K562 (cell line): ENCODE measurements around the gene TERB2. TPM values are rescaled to one million over a fixed set of nuclear protein-coding genes. Genes with fewer than 3 reads are reported as not detected.

ENCODE experiments used
- ARID2 ChIP-seq: fragments of 450-650 bp; IDR thresholded peaks from 2 replicates; pipeline ENCODE4 v1.6.1; 2017; ENCODE audit warnings: antibody characterized with exemption, mild to moderate bottlenecking
- CHD4 ChIP-seq: fragments of 200-600 bp; sonication (generic); IDR thresholded peaks from 3 replicates; pipeline ENCODE4 v1.6.1; 2012; ENCODE audit warnings: low read depth, mild to moderate bottlenecking, mixed read lengths, low read length, inconsistent platforms; ENCODE audit not compliant: insufficient read depth, insufficient replicate concordance, poor library complexity, severe bottlenecking
- ETV6 ChIP-seq, 3 experiments: fragments of 150-350 bp in 1 of 3; sonication (generic) in 1 of 3; formaldehyde crosslinking in 1 of 3; IDR thresholded peaks; 2 replicates each; pipeline versions ENCODE4 v1.6.1 to v1.8.0; 2014 to 2022; ENCODE audit warnings: borderline replicate concordance in 2 of 3, low read depth in 2 of 3, antibody characterized with exemption in 1 of 3, low read length in 1 of 3, mild to moderate bottlenecking in 1 of 3, missing genetic modification reagents in 1 of 3
- FOSL1 ChIP-seq: fragments of 200-800 bp; sonication (Bioruptor generic); conservative IDR thresholded peaks from 2 replicates; pipeline ENCODE4 v1.6.1; 2016; ENCODE audit warnings: missing genetic modification characterization, missing compliant biosample characterization
- FOXK1 ChIP-seq: sonication (generic); formaldehyde crosslinking; IDR thresholded peaks from 2 replicates; pipeline ENCODE4 v1.8.0; 2022; ENCODE audit warnings: missing genetic modification reagents, mild to moderate bottlenecking, borderline replicate concordance
- KHSRP ChIP-seq: fragments of 450-650 bp; IDR thresholded peaks from 2 replicates; pipeline ENCODE4 v1.6.1; 2017
- MAFF ChIP-seq: IDR thresholded peaks from 2 replicates; pipeline ENCODE4 v1.6.1; 2012; ENCODE audit warnings: low read length, improper control_type of control experiment
- NR2C2 ChIP-seq, 2 experiments: fragments of 200-800 bp in 1 of 2; sonication (Bioruptor generic) in 1 of 2; sonication (generic) in 1 of 2; formaldehyde crosslinking in 1 of 2; IDR thresholded peaks; 2 replicates each; pipeline versions ENCODE4 v1.6.1 to v1.8.0; 2016 to 2022; ENCODE audit warnings: mild to moderate bottlenecking in 1 of 2, missing compliant biosample characterization in 1 of 2, missing genetic modification characterization in 1 of 2, missing genetic modification reagents in 1 of 2
- RBFOX2 ChIP-seq: fragments of 200-400 bp; formaldehyde crosslinking; IDR thresholded peaks from 2 replicates; pipeline ENCODE4 v1.6.1; 2017; ENCODE audit warnings: low read depth, mild to moderate bottlenecking, low read length, moderate library complexity
- TEAD4 ChIP-seq, 2 experiments: sonication (generic) in 1 of 2; formaldehyde crosslinking in 1 of 2; IDR thresholded peaks; 2 replicates each; pipeline versions ENCODE4 v1.6.1 to v1.8.0; 2012 to 2022; ENCODE audit warnings: borderline replicate concordance in 1 of 2, inconsistent platforms in 1 of 2, low read length in 1 of 2, mild to moderate bottlenecking in 1 of 2, missing genetic modification reagents in 1 of 2
- ZBTB26 ChIP-seq: fragments of 450-650 bp; formaldehyde crosslinking; IDR thresholded peaks from 2 replicates; pipeline ENCODE4 v1.4.0; 2022; ENCODE audit warnings: missing genetic modification characterization
- ZNF584 ChIP-seq: fragments of 200-800 bp; sonication (Bioruptor generic); IDR thresholded peaks from 2 replicates; pipeline ENCODE4 v1.6.1; 2016; ENCODE audit warnings: low read depth, mild to moderate bottlenecking, missing genetic modification characterization, missing compliant biosample characterization
- ZNF76 ChIP-seq: fragments of 250-450 bp; sonication (Bioruptor Pico); IDR thresholded peaks from 2 replicates; pipeline ENCODE4 v1.4.0; 2020; ENCODE audit warnings: mild to moderate bottlenecking, moderate library complexity, borderline replicate concordance
- polyA plus RNA-seq, 8 experiments: library from polyadenylated mRNA; depleted of rRNA in 4 of 8; stranded (reverse) in 5 of 8; unstranded in 3 of 8; fragments of >200 nt; fragmentation: Nextera tagmentation in 2 of 8; fragmentation: Illumina TruSeq in 1 of 8; extraction: Ambion mirVana in 2 of 8; extraction: Trizol in 1 of 8; gene quantifications; 2 replicates each; pipeline versions ENCODE4 v1.2.1 to v1.2.3, GENCODE V29; 2011 to 2014; ENCODE audit warnings: inconsistent platforms in 1 of 8, missing spikeins in 1 of 8
- total RNA-seq, 7 experiments: library from RNA; depleted of rRNA in 6 of 7; stranded (reverse); fragments of >200 nt in 6 of 7; fragmentation: Illumina TruSeq in 2 of 7; extraction: Trizol in 2 of 7; gene quantifications; 2 replicates each; pipeline versions ENCODE4 v1.2.1 to v1.2.3, GENCODE V29; 2011 to 2021; ENCODE audit warnings: low replicate concordance in 1 of 7
- TF ChIP-seq, protein P1 (sequence below): fragments of 450-650 bp; IDR thresholded peaks from 2 replicates; pipeline ENCODE4 v1.6.1; 2018; ENCODE audit not compliant: partially characterized antibody
- TF ChIP-seq, protein P2 (sequence below): fragments of 450-650 bp; IDR thresholded peaks from 2 replicates; pipeline ENCODE4 v1.7.0; 2016; ENCODE audit warnings: borderline replicate concordance

The TERB2 gene
- total and polyA plus RNA-seq, 9 of the 15 experiments (the other 6 are each of a cell fraction or from before 2014, with no cell fraction given) = not detected

DNA sequence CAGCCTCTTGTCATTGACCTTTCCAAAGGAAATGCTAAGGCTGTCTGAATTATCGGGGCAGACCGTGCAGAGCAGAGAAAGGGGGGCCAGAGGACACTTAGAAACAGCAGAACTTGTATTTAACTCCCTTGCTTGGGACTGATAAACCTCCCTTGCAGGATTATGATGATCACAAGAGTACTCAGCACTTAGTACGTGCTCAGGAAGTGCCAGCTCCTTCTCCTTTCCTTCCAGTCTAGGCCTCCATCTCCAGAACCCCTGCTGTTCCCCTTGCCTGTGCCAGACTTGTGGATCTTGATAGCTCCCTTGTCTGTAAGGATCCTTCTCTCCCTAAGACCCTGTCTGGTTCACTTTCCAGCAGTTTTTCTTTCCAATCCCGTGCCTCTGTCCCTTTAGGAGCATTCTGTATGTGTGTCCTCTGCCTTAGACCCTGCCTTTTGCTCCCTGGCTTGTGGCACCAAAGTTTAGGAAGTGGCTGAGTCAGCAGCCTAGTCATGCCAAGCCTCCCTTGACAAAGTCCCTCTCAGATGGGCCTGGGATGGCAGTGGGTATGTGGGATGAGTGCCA, 67.3 kb downstream of the TERB2 start (continued):
- TF ChIP-seq, protein P1, sequence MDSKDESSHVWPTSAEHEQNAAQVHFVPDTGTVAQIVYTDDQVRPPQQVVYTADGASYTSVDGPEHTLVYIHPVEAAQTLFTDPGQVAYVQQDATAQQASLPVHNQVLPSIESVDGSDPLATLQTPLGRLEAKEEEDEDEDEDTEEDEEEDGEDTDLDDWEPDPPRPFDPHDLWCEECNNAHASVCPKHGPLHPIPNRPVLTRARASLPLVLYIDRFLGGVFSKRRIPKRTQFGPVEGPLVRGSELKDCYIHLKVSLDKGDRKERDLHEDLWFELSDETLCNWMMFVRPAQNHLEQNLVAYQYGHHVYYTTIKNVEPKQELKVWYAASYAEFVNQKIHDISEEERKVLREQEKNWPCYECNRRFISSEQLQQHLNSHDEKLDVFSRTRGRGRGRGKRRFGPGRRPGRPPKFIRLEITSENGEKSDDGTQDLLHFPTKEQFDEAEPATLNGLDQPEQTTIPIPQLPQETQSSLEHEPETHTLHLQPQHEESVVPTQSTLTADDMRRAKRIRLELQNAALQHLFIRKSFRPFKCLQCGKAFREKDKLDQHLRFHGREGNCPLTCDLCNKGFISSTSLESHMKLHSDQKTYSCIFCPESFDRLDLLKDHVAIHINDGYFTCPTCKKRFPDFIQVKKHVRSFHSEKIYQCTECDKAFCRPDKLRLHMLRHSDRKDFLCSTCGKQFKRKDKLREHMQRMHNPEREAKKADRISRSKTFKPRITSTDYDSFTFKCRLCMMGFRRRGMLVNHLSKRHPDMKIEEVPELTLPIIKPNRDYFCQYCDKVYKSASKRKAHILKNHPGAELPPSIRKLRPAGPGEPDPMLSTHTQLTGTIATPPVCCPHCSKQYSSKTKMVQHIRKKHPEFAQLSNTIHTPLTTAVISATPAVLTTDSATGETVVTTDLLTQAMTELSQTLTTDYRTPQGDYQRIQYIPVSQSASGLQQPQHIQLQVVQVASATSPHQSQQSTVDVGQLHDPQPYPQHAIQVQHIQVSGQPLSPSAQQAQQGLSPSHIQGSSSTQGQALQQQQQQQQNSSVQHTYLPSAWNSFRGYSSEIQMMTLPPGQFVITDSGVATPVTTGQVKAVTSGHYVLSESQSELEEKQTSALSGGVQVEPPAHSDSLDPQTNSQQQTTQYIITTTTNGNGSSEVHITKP = peak; percentile 81
- no peak for TF ChIP-seq ZNF584
- 0 out of 2 replicates have a peak, but pooled peaks have one; percentile 43 for TF ChIP-seq MAFF
- no peak for TF ChIP-seq RBFOX2
- TF ChIP-seq KHSRP = no peak
- TF ChIP-seq, protein P2, sequence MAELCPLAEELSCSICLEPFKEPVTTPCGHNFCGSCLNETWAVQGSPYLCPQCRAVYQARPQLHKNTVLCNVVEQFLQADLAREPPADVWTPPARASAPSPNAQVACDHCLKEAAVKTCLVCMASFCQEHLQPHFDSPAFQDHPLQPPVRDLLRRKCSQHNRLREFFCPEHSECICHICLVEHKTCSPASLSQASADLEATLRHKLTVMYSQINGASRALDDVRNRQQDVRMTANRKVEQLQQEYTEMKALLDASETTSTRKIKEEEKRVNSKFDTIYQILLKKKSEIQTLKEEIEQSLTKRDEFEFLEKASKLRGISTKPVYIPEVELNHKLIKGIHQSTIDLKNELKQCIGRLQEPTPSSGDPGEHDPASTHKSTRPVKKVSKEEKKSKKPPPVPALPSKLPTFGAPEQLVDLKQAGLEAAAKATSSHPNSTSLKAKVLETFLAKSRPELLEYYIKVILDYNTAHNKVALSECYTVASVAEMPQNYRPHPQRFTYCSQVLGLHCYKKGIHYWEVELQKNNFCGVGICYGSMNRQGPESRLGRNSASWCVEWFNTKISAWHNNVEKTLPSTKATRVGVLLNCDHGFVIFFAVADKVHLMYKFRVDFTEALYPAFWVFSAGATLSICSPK = no peak
- no peak for TF ChIP-seq FOSL1 (tag)
- no peak for TF ChIP-seq ARID2
- TF ChIP-seq NR2C2 (CRISPR knock-in tag; IDR thresholded peaks at IDR 0.05) = no peak
- no peak for TF ChIP-seq NR2C2 (tag; IDR thresholded peaks at IDR 0.05)
- TF ChIP-seq TEAD4 (IDR thresholded peaks at IDR 0.05; ENCODE audit: low read length) = no peak
- no peak for TF ChIP-seq TEAD4 (CRISPR knock-in tag; IDR thresholded peaks at IDR 0.05; ENCODE audit: borderline replicate concordance)
- TF ChIP-seq ZNF76 (CRISPR knock-in tag) = no peak
- no peak for TF ChIP-seq FOXK1 (CRISPR knock-in tag)
- no peak for TF ChIP-seq ETV6 (IDR thresholded peaks at IDR 0.05; ENCODE audit: borderline replicate concordance in 1 of 2, low read depth in 2 of 2, low read length in 1 of 2)
- TF ChIP-seq ETV6 (CRISPR knock-in tag; IDR thresholded peaks at IDR 0.05; ENCODE audit: borderline replicate concordance) = no peak
- TF ChIP-seq ZBTB26 = no peak
- no peak for TF ChIP-seq CHD4
